Endothelial cell of umbilical vein (primary cell): ENCODE data around the gene KRT77. TPM values are rescaled to one million over a fixed set of nuclear protein-coding genes. Genes with fewer than 3 reads are reported as not detected.

Experiments used
- BruUV-seq: library from RNA; stranded (reverse); fragments of 400-500 nt; replicated peaks from 2 replicates; lab custom pipeline; 2021; lab: Mats Ljungman, UMichigan
- CTCF ChIA-PET: fragments of 300-600, 350-600 bp; sonication (Branson Sonifier 250); formaldehyde crosslinking; loops from one replicate; lab custom pipeline; 2021; ENCODE audit warnings: antibody characterized with exemption, inconsistent platforms; lab: Charles Lee
- POLR2A ChIA-PET: fragments of 300-600, 350-600 bp; sonication (Branson Sonifier 250); formaldehyde crosslinking; loops from one replicate; lab custom pipeline; 2021; ENCODE audit warnings: antibody characterized with exemption, inconsistent platforms; lab: Charles Lee
- DNase-seq: peaks from one replicate; pipeline ENCODE4 v3.0.0-alpha.2; 2011; ENCODE audit warnings: low read depth, low spot score
- FAIRE-seq: peaks from 2 replicates; lab custom pipeline; 2011; peaks lifted over from hg19 to GRCh38; lab: Jason Lieb, UNC
- H2AFZ ChIP-seq: 2 replicates; pipeline ENCODE4 v1.6.0; 2012; ENCODE audit warnings: low read depth, low read length, control low read depth, inconsistent platforms
- H3K27ac ChIP-seq: 2 replicates; pipeline ENCODE4 v1.5.1; 2011; ENCODE audit warnings: low read depth, mild to moderate bottlenecking, control low read depth, low read length, moderate library complexity; ENCODE audit not compliant: insufficient read depth
- H3K27me3 ChIP-seq, 2 experiments: 2 replicates each; pipeline versions ENCODE4 v1.6.0 to v1.6.1; 2011; ENCODE audit warnings: low read length in 2 of 2, mixed read lengths in 1 of 2; ENCODE audit not compliant: control insufficient read depth in 2 of 2, insufficient read depth in 2 of 2
- H3K36me3 ChIP-seq, 2 experiments: 2 replicates in 1 of 2; 3 replicates in 1 of 2; pipeline ENCODE4 v1.5.1; 2011; ENCODE audit warnings: low read length in 2 of 2, mild to moderate bottlenecking in 1 of 2, moderate library complexity in 1 of 2; ENCODE audit not compliant: control insufficient read depth in 2 of 2, insufficient read depth in 2 of 2; ENCODE audit errors: extremely low read depth in 1 of 2
- H3K4me1 ChIP-seq: 3 replicates; pipeline ENCODE4 v1.5.1; 2011; ENCODE audit warnings: mild to moderate bottlenecking, low read length; ENCODE audit not compliant: control insufficient read depth, insufficient read depth; ENCODE audit errors: extremely low read depth
- H3K4me2 ChIP-seq: 2 replicates; pipeline ENCODE4 v1.6.1; 2011; ENCODE audit warnings: low read length, control low read depth, mixed read lengths; ENCODE audit not compliant: insufficient read depth
- H3K4me3 ChIP-seq, 3 experiments: fragments of 200-600 bp in 1 of 3; sonication (generic), shearing (Covaris generic) in 1 of 3; replicated peaks in 1 of 3; 2 replicates each; pipeline ENCODE4 v1.5.1; 2011 to 2016; ENCODE audit warnings: control low read depth in 3 of 3, low read length in 3 of 3, mild to moderate bottlenecking in 2 of 3, inconsistent platforms in 1 of 3, low read depth in 1 of 3, moderate library complexity in 1 of 3; ENCODE audit not compliant: insufficient read depth in 1 of 3
- H3K79me2 ChIP-seq: 2 replicates; pipeline ENCODE4 v1.6.0; 2012; ENCODE audit warnings: low read length, inconsistent platforms; ENCODE audit not compliant: control insufficient read depth, insufficient read depth
- H3K9ac ChIP-seq: replicated peaks from 2 replicates; pipeline ENCODE3; 2011; ENCODE audit warnings: low read length, control low read depth; ENCODE audit not compliant: insufficient read depth; ENCODE audit errors: extremely low read depth
- H3K9me1 ChIP-seq: replicated peaks from 3 replicates; pipeline ENCODE4 v1.6.0; 2011; ENCODE audit warnings: mild to moderate bottlenecking, low read length; ENCODE audit not compliant: control insufficient read depth, insufficient read depth; ENCODE audit errors: extremely low read depth
- H3K9me3 ChIP-seq: replicated peaks from 2 replicates; pipeline ENCODE4 v1.5.1; 2012; ENCODE audit warnings: low read length, inconsistent platforms; ENCODE audit not compliant: control insufficient read depth, insufficient read depth
- H4K20me1 ChIP-seq: replicated peaks from 2 replicates; pipeline ENCODE3; 2011; ENCODE audit warnings: mild to moderate bottlenecking, low read length; ENCODE audit not compliant: control insufficient read depth, insufficient read depth; ENCODE audit errors: extremely low read depth
- CTCF ChIP-seq, 2 donors: IDR thresholded peaks; 1 replicate in 1 of 2; 2 replicates in 1 of 2; pipeline ENCODE4 v1.5.1; 2011; ENCODE audit warnings: low read length in 2 of 2, mild to moderate bottlenecking in 2 of 2, moderate library complexity in 2 of 2, control low read depth in 1 of 2, inconsistent platforms in 1 of 2, low read depth in 1 of 2; ENCODE audit not compliant: insufficient read depth in 1 of 2; ENCODE audit errors: extremely low read depth in 1 of 2
- EZH2 ChIP-seq: IDR thresholded peaks from 2 replicates; pipeline ENCODE4 v1.6.1; 2012; ENCODE audit warnings: borderline replicate concordance, low read depth, mild to moderate bottlenecking, moderate library complexity, low read length, inconsistent platforms; ENCODE audit not compliant: severe bottlenecking
- FOS ChIP-seq: IDR thresholded peaks from 2 replicates; pipeline ENCODE4 v1.6.1; 2011; ENCODE audit warnings: mild to moderate bottlenecking, low read length, moderate library complexity, borderline replicate concordance; ENCODE audit not compliant: insufficient read depth
- GATA2 ChIP-seq: IDR thresholded peaks from 2 replicates; pipeline ENCODE4 v1.7.0; 2011; ENCODE audit warnings: low read depth, mild to moderate bottlenecking, moderate library complexity, mixed read lengths, low read length; ENCODE audit not compliant: insufficient read length, insufficient read depth
- JUN ChIP-seq: IDR thresholded peaks from 2 replicates; pipeline ENCODE4 v1.6.1; 2011; ENCODE audit warnings: borderline replicate concordance, low read depth; ENCODE audit not compliant: insufficient read length, insufficient read depth
- MAX ChIP-seq: IDR thresholded peaks from 2 replicates; pipeline ENCODE4 v1.6.1; 2011; ENCODE audit not compliant: insufficient read depth, insufficient read length
- MYC ChIP-seq: IDR thresholded peaks from one replicate; pipeline ENCODE4 v1.6.1; 2011; ENCODE audit warnings: mild to moderate bottlenecking, low read depth, low read length
- POLR2A ChIP-seq: IDR thresholded peaks from 2 replicates; pipeline ENCODE4 v1.6.1; 2012; ENCODE audit warnings: low read depth, mild to moderate bottlenecking, control low read depth, low read length
- POLR2AphosphoS5 ChIP-seq: IDR thresholded peaks from 2 replicates; pipeline ENCODE4 v1.6.1; 2012; ENCODE audit warnings: low read depth, mild to moderate bottlenecking, control low read depth, low read length, moderate library complexity; ENCODE audit not compliant: insufficient read depth
- dilution Hi-C: fragments of 300-500 bp; cut with MboI; formaldehyde crosslinking; loops from one replicate; pipeline ENCODE4 v1.15.0; 2019; ENCODE audit warnings: low sequenced_read_pairs; ENCODE audit not compliant: extremely low pct_ligation_motif_present
- intact Hi-C: fragments of 100-400 bp; cut with micrococcal nuclease; formaldehyde crosslinking; loops from one replicate; pipeline ENCODE4 v1.10.0; 2022
- polyA plus RNA-seq, 4 experiments: library from polyadenylated mRNA; depleted of rRNA in 3 of 4; stranded (reverse) in 3 of 4; unstranded in 1 of 4; fragments of >200 nt; gene quantifications; 2 replicates each; pipeline versions ENCODE4 v1.2.1 to v1.2.3, GENCODE V29; 2011 to 2012; ENCODE audit warnings: missing spikeins in 1 of 4
- total RNA-seq: library from RNA; stranded (reverse); gene quantifications from 2 replicates; pipeline ENCODE4 v1.2.3, GENCODE V29; 2021

Gene KRT77
- total and polyA plus RNA-seq, 2 donors (not counting 3 experiments of a cell fraction or from before 2014, with no cell fraction given): not detected

- dilution Hi-C loops (no loop called here), intact Hi-C loops (no loop called here)
- TF ChIP-seq CTCF (IDR thresholded peaks at IDR 0.05; ENCODE audit: extremely low read depth in 1 of 2, insufficient read depth in 1 of 2, low read depth in 1 of 2, low read length in 2 of 2): no peak
- TF ChIP-seq MAX: no peak
- no peak for TF ChIP-seq MYC
- TF ChIP-seq JUN: no peak
- TF ChIP-seq FOS: no peak
- no peak for TF ChIP-seq EZH2
- TF ChIP-seq POLR2A: no peak
- no peak for TF ChIP-seq GATA2
- no peak for TF ChIP-seq POLR2AphosphoS5
- CTCF ChIA-PET: interaction anchor here (2.4 kb wide), 1 partner anchor 199 kb away, joined by 6 read pairs; no protein-coding TSS in a partner anchor
- Histone ChIP-seq H3K4me1 (no peaks in the 10 kb centered on the region), H4K20me1 (no peaks in the 10 kb centered on the region), H2AFZ (no peak overlapping the region), H3K79me2 (no peaks in the 10 kb centered on the region), H3K27me3 (peaks cover 0 to 3% of the 10 kb centered on the region in 2 experiments), H3K4me3 (no peak overlapping the region), H3K36me3 (no peaks in the 10 kb centered on the region), H3K9ac (no peak overlapping the region), H3K27ac (no peak overlapping the region), H3K9me3 (no peaks in the 10 kb centered on the region), H3K9me1 (no peaks in the 10 kb centered on the region), H3K4me2 (no peak overlapping the region)
- DNase-seq: no peak
- FAIRE-seq: no peak
- POLR2A ChIA-PET: no interaction called here
- no TSS peak for BruUV-seq
Measured at GRCh38 chr12:52666471-52666870, 36.9 kb downstream of the KRT77 start.
